T-helper 1 cell treated with Interleukin-12 subunit alpha and Interleukin-12 subunit beta and Interleukin-4 antibody, amounts not matched to agents 30 ng/mL and 1 ng/mL, for 36 hours (primary cell): ENCODE data around the gene NYNRIN. TPM values are rescaled to one million over a fixed set of nuclear protein-coding genes. Genes with fewer than 3 reads are reported as not detected.

Experiments used
- intact Hi-C: fragments of 100-400 bp; cut with micrococcal nuclease; formaldehyde crosslinking; loops from one replicate; pipeline ENCODE4 v1.15.1; 2024
- total RNA-seq: library from RNA; stranded (reverse); gene quantifications from 2 replicates; pipeline ENCODE4 v1.2.3, GENCODE V29; 2022

The NYNRIN gene
- total RNA-seq, 1 donor from 2014 or later = 0.12 TPM

- intact Hi-C loops = no loop called here
Measured at GRCh38 chr14:24390701-24391468, 7.9 kb upstream of the NYNRIN start.

GRCh38 chr14:24392325-24393091, 6.3 kb upstream of the NYNRIN start:
- intact Hi-C loops = no loop called here

GRCh38 chr14:24394275-24394674, 4.5 kb upstream of the NYNRIN start:
- intact Hi-C loops = no loop called here

GRCh38 chr14:24395609-24396582, 2.9 kb upstream of the NYNRIN start:
- intact Hi-C loops = loop anchor here (5.0 kb wide), 1 partner anchor 44 kb away; no protein-coding TSS in a partner anchor

- intact Hi-C loops = loop anchor here (5.0 kb wide), 1 partner anchor 45 kb away; no protein-coding TSS in a partner anchor
Measured at GRCh38 chr14:24397639-24398292, 1.0 kb upstream of the NYNRIN start.

GRCh38 chr14:24398293-24398652, 530 bp upstream of the NYNRIN start:
- intact Hi-C loops = loop anchor here (5.0 kb wide), 1 partner anchor 46 kb away; no protein-coding TSS in a partner anchor

- intact Hi-C loops = loop anchor here (5.0 kb wide), 1 partner anchor 47 kb away; no protein-coding TSS in a partner anchor
Measured at GRCh38 chr14:24399447-24399822, 632 bp downstream of the NYNRIN start.

GRCh38 chr14:24399999-24400718, 1.4 kb downstream of the NYNRIN start:
- intact Hi-C loops = loop anchor here (5.0 kb wide), 1 partner anchor 48 kb away; no protein-coding TSS in a partner anchor

GRCh38 chr14:24401810-24402702, 3.3 kb downstream of the NYNRIN start:
- intact Hi-C loops = no loop called here

- intact Hi-C loops = no loop called here
Measured at GRCh38 chr14:24403294-24403998, 4.6 kb downstream of the NYNRIN start.

GRCh38 chr14:24404814-24405213, 6.0 kb downstream of the NYNRIN start:
- intact Hi-C loops = no loop called here

GRCh38 chr14:24406416-24406815, 7.6 kb downstream of the NYNRIN start:
- intact Hi-C loops = no loop called here

- intact Hi-C loops = no loop called here
Measured at GRCh38 chr14:24407608-24408325, 9.0 kb downstream of the NYNRIN start.

GRCh38 chr14:24408764-24409163, 10.0 kb downstream of the NYNRIN start:
- intact Hi-C loops = no loop called here

- intact Hi-C loops = no loop called here
Measured at GRCh38 chr14:24409192-24409591, 10.4 kb downstream of the NYNRIN start.

GRCh38 chr14:24409956-24410355, 11.2 kb downstream of the NYNRIN start:
- intact Hi-C loops = loop anchor here (5.0 kb wide), 1 partner anchor 43 kb away; the partner anchor contains the start of gene NFATC4
